HEK293 (cell line): ENCODE data around the gene SULT1A4.
"Not testable (repeated sequence)": the region's sequence is repeated elsewhere in the genome, so short reads cannot be mapped to it uniquely, and the experiment has no call there.

ENCODE experiments used
- ZNF302 ChIP-seq: fragments of 450-650 bp; formaldehyde crosslinking; IDR thresholded peaks from 2 replicates; pipeline ENCODE4 v1.5.1; 2016; ENCODE audit warnings: missing biosample characterization, missing genetic modification characterization, low read depth
- ZNF354C ChIP-seq: fragments of 450-650 bp; formaldehyde crosslinking; IDR thresholded peaks from 2 replicates; pipeline ENCODE4 v1.5.1; 2016; ENCODE audit warnings: missing biosample characterization, missing genetic modification characterization, low read depth, borderline replicate concordance
- ZNF433 ChIP-seq: fragments of 450-650 bp; formaldehyde crosslinking; IDR thresholded peaks from 2 replicates; pipeline ENCODE4 v1.5.1; 2016; ENCODE audit warnings: missing biosample characterization, missing genetic modification characterization, low read depth
- ZNF747 ChIP-seq: fragments of 450-650 bp; formaldehyde crosslinking; IDR thresholded peaks from 2 replicates; pipeline ENCODE4 v1.5.1; 2016; ENCODE audit warnings: missing biosample characterization, missing genetic modification characterization
- ZNF776 ChIP-seq: fragments of 450-650 bp; formaldehyde crosslinking; IDR thresholded peaks from 2 replicates; pipeline ENCODE4 v1.5.0; 2017; ENCODE audit warnings: missing biosample characterization, missing genetic modification characterization, borderline replicate concordance
- TF ChIP-seq, protein P1 (sequence below): fragments of 450-650 bp; formaldehyde crosslinking; IDR thresholded peaks from 2 replicates; pipeline ENCODE4 v1.5.1; 2016; ENCODE audit warnings: missing biosample characterization, missing genetic modification characterization
- TF ChIP-seq, protein P2 (sequence below): fragments of 450-650 bp; formaldehyde crosslinking; IDR thresholded peaks from 2 replicates; pipeline ENCODE4 v1.5.1; 2016; ENCODE audit warnings: missing biosample characterization, missing genetic modification characterization
- TF ChIP-seq, protein P3 (sequence below): fragments of 450-650 bp; formaldehyde crosslinking; IDR thresholded peaks from 2 replicates; pipeline ENCODE4 v1.5.1; 2016; ENCODE audit warnings: missing biosample characterization, missing genetic modification characterization

DNA sequence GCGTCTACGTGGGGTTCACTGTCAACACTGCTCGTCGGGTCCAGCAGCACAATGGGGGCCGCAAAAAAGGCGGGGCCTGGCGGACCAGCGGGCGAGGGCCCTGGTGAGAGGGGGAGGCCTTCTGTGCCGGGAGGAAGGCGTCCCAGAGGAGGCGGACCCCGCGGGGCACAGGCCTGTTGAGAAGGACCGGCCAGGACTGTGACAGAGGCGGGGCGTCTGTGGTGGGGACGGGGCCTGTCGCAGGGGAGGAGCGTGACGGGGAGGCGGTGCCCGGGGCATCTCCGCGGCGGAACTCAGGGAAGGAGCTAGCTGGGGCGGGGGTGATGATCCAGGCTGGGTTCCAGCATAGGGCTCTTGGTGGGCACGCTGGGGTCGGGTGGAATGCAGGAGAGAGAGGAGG is 4.9 kb upstream of the SULT1A4 start:
- not testable (repeated sequence) for TF ChIP-seq ZNF354C; ZNF433; ZNF747 (tag by site-specific recombination); ZNF776 (tag by site-specific recombination); ZNF302 (tag by site-specific recombination)
- TF ChIP-seq, protein P1, sequence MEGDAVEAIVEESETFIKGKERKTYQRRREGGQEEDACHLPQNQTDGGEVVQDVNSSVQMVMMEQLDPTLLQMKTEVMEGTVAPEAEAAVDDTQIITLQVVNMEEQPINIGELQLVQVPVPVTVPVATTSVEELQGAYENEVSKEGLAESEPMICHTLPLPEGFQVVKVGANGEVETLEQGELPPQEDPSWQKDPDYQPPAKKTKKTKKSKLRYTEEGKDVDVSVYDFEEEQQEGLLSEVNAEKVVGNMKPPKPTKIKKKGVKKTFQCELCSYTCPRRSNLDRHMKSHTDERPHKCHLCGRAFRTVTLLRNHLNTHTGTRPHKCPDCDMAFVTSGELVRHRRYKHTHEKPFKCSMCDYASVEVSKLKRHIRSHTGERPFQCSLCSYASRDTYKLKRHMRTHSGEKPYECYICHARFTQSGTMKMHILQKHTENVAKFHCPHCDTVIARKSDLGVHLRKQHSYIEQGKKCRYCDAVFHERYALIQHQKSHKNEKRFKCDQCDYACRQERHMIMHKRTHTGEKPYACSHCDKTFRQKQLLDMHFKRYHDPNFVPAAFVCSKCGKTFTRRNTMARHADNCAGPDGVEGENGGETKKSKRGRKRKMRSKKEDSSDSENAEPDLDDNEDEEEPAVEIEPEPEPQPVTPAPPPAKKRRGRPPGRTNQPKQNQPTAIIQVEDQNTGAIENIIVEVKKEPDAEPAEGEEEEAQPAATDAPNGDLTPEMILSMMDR (tag by site-specific recombination), result not testable (repeated sequence)
- TF ChIP-seq, protein P2, sequence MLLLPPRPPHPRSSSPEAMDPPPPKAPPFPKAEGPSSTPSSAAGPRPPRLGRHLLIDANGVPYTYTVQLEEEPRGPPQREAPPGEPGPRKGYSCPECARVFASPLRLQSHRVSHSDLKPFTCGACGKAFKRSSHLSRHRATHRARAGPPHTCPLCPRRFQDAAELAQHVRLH, result not testable (repeated sequence)
- TF ChIP-seq, protein P3, sequence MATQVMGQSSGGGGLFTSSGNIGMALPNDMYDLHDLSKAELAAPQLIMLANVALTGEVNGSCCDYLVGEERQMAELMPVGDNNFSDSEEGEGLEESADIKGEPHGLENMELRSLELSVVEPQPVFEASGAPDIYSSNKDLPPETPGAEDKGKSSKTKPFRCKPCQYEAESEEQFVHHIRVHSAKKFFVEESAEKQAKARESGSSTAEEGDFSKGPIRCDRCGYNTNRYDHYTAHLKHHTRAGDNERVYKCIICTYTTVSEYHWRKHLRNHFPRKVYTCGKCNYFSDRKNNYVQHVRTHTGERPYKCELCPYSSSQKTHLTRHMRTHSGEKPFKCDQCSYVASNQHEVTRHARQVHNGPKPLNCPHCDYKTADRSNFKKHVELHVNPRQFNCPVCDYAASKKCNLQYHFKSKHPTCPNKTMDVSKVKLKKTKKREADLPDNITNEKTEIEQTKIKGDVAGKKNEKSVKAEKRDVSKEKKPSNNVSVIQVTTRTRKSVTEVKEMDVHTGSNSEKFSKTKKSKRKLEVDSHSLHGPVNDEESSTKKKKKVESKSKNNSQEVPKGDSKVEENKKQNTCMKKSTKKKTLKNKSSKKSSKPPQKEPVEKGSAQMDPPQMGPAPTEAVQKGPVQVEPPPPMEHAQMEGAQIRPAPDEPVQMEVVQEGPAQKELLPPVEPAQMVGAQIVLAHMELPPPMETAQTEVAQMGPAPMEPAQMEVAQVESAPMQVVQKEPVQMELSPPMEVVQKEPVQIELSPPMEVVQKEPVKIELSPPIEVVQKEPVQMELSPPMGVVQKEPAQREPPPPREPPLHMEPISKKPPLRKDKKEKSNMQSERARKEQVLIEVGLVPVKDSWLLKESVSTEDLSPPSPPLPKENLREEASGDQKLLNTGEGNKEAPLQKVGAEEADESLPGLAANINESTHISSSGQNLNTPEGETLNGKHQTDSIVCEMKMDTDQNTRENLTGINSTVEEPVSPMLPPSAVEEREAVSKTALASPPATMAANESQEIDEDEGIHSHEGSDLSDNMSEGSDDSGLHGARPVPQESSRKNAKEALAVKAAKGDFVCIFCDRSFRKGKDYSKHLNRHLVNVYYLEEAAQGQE (tag by site-specific recombination), result not testable (repeated sequence)
